ENCODE results near the gene HNF1B.

The HNF1B gene

GRCh38 chr17:37643869-37644268 is 101.0 kb downstream of the HNF1B start:
- peak overlapping the region; percentile 85 for H3K4me3 ChIP-seq (ENCODE audit: low read depth, low read length)
- no peak for TF ChIP-seq CTCF (IDR thresholded peaks at IDR 0.05; ENCODE audit: low read depth, low read length)

- H3K4me3 ChIP-seq (ENCODE audit: low read depth, low read length): peak within 1 kb of the TSS; percentile 85
- TF ChIP-seq CTCF (IDR thresholded peaks at IDR 0.05; ENCODE audit: low read depth, low read length): no peak
Measured at GRCh38 chr17:37643118-37643766, 101.6 kb downstream of the HNF1B start, which contains the start of gene DDX52. DDX52 (minus strand) TSS chr17:37643446; CDS start chr17:37643420, 26 bp downstream.

- TF ChIP-seq CTCF (IDR thresholded peaks at IDR 0.05; ENCODE audit: low read depth, low read length): no peak
- peak overlapping the region; percentile 85 for H3K4me3 ChIP-seq (ENCODE audit: low read depth, low read length)
Measured at GRCh38 chr17:37642681-37643080, 102.2 kb downstream of the HNF1B start.

GRCh38 chr17:37640015-37640414 is 104.8 kb downstream of the HNF1B start:
- TF ChIP-seq CTCF (IDR thresholded peaks at IDR 0.05; ENCODE audit: low read depth, low read length): no peak
- no peak overlapping the region for H3K4me3 ChIP-seq (ENCODE audit: low read depth, low read length)

- H3K4me3 ChIP-seq (ENCODE audit: low read depth, low read length): no peak overlapping the region
Measured at GRCh38 chr17:37637956-37638355, 106.9 kb downstream of the HNF1B start.

More at GRCh38 chr17:37637956-37638355, 106.9 kb downstream of the HNF1B start:
- TF ChIP-seq CTCF (IDR thresholded peaks at IDR 0.05; ENCODE audit: low read depth, low read length): no peak

Measured in WI38 (cell line).